Measurements from ENCODE around the gene DNHD1.

Gene DNHD1

DNA sequence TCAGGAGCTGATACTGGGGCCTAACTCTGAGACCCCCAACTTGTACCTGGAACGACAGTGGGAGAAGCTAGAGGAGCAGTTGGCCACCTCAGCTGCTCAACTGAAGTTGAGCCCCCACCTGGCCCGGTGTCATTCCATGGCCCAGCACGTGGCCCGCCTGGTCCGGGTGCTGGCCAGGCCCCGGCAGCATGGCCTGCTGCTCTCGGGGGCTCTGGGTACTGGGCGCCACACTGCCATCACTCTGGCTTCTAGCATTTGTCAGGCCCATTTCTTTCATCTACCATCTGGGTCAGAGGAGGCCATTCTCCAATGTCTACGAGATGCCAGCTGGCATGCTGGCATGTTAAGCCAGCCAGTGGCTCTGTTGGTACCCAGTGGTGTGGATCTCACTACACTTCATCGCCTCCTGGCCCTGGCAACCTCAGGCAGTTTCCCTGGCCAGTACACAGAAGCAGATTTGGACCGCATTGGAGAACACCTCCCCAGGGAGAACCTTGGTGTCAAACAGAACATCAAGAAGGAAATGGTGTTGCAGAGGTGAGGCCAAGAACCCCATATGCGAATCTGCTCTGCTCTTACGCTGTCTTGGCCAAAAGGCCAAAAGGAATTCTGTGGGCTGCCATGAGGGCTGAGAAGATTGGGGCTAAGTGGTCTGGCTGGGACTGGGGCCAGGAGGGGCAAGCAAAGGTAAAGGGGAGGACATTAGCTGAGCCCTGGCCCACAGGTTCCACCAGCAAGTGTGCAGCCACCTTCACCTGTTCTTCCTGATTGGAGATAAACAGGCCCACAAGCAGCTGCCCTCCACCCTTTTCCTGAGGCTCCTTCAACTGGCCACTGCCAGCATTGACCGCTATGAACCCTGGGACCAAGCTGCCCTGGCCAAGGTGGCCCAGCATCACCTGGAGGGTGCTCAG lies 60.9 kb downstream of the DNHD1 start:
- Histone ChIP-seq H3K4me3 (ENCODE audit: insufficient read length, low read depth) (no peak overlapping the region), H3K4me1 (ENCODE audit: insufficient read depth, insufficient read length) (no peaks in the 10 kb centered on the region), H3K36me3 (ENCODE audit: insufficient read depth, insufficient read length, low read length) (peaks cover 3% of the 10 kb centered on the region), H3K9me3 (ENCODE audit: insufficient read depth, low read length) (no peaks in the 10 kb centered on the region), H3K27me3 (ENCODE audit: insufficient read depth, insufficient read length) (no peaks in the 10 kb centered on the region), H3K9ac (ENCODE audit: insufficient read length, low read depth) (no peak overlapping the region)
- no peak for DNase-seq (ENCODE audit: low read depth, low spot score)
- no peak for TF ChIP-seq ZNF274 (IDR thresholded peaks at IDR 0.05; ENCODE audit: low read depth, low read length)
- no peak for TF ChIP-seq SUZ12 (IDR thresholded peaks at IDR 0.05; ENCODE audit: extremely low read depth, insufficient read depth, insufficient read length)
- TF ChIP-seq YY1 (IDR thresholded peaks at IDR 0.05; ENCODE audit: insufficient read depth, insufficient read length), result no peak

DNA sequence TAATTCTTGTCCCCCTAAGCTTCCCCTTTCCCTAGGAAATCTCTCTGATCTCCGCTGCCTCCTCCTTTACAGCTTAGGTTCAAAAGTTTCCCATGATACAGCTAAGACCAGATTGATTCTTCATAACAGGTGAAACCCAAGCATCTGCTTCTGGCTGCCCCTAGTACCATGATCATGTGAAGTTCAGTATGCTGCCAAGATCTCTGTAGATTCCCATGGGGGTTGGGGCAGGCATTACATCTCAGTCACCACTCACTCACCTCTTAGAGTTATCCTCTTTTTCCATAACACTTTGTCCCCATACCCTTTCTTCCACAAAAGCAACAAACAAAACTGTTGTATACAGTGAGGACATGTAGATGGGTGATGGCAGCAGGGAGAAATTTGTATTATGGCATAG lies 62.3 kb downstream of the DNHD1 start:
- DNase-seq (ENCODE audit: low read depth, low spot score), result no peak
- TF ChIP-seq YY1 (IDR thresholded peaks at IDR 0.05; ENCODE audit: insufficient read depth, insufficient read length), result no peak
- H3K27me3 ChIP-seq (ENCODE audit: insufficient read depth, insufficient read length), result no peaks in the 10 kb centered on the region
- no peak overlapping the region for H3K4me3 ChIP-seq (ENCODE audit: insufficient read length, low read depth)
- peaks cover 3% of the 10 kb centered on the region for H3K36me3 ChIP-seq (ENCODE audit: insufficient read depth, insufficient read length, low read length)
- H3K9ac ChIP-seq (ENCODE audit: insufficient read length, low read depth), result no peak overlapping the region
- peaks cover 8% of the 10 kb centered on the region for H3K4me1 ChIP-seq (ENCODE audit: insufficient read depth, insufficient read length)
- H3K9me3 ChIP-seq (ENCODE audit: insufficient read depth, low read length), result no peaks in the 10 kb centered on the region

DNA sequence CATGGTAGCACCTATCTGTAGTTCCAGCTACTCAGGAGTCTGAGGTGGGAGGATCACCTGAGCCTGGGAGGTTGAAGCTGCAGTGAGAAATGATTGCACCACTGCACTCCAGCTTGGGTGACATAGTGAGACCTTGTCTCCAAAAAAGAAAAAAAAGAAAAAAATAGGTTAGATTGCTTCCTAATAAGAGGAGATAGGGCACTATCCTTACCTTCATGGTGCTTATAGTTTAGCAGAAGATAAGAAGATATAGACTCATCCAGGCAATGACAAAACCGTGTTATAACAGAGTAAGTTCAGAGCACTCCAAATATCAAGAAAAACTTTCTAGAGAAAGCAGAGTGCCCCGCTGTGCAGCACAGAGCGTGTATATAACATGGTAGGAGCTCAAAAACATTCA lies 64.2 kb downstream of the DNHD1 start:
- TF ChIP-seq SUZ12 (IDR thresholded peaks at IDR 0.05; ENCODE audit: extremely low read depth, insufficient read depth, insufficient read length) (no peak), ZNF274 (IDR thresholded peaks at IDR 0.05; ENCODE audit: low read depth, low read length) (no peak)
- H3K9ac ChIP-seq (ENCODE audit: insufficient read length, low read depth), result no peak overlapping the region
- H3K9me3 ChIP-seq (ENCODE audit: insufficient read depth, low read length), result no peaks in the 10 kb centered on the region
- no peak for DNase-seq (ENCODE audit: low read depth, low spot score)
- H3K27me3 ChIP-seq (ENCODE audit: insufficient read depth, insufficient read length), result no peaks in the 10 kb centered on the region
- H3K4me1 ChIP-seq (ENCODE audit: insufficient read depth, insufficient read length), result peaks cover 8% of the 10 kb centered on the region
- peaks cover 3% of the 10 kb centered on the region for H3K36me3 ChIP-seq (ENCODE audit: insufficient read depth, insufficient read length, low read length)
- no peak overlapping the region for H3K4me3 ChIP-seq (ENCODE audit: insufficient read length, low read depth)

- H3K9ac ChIP-seq (ENCODE audit: insufficient read length, low read depth), result no peak overlapping the region
- DNase-seq (ENCODE audit: low read depth, low spot score), result no peak
- no peaks in the 10 kb centered on the region for H3K9me3 ChIP-seq (ENCODE audit: insufficient read depth, low read length)
- H3K4me3 ChIP-seq (ENCODE audit: insufficient read length, low read depth), result no peak overlapping the region
- peaks cover 8% of the 10 kb centered on the region for H3K4me1 ChIP-seq (ENCODE audit: insufficient read depth, insufficient read length)
- no peaks in the 10 kb centered on the region for H3K27me3 ChIP-seq (ENCODE audit: insufficient read depth, insufficient read length)
- peaks cover 5% of the 10 kb centered on the region for H3K36me3 ChIP-seq (ENCODE audit: insufficient read depth, insufficient read length, low read length)
- TF ChIP-seq ZNF274 (IDR thresholded peaks at IDR 0.05; ENCODE audit: low read depth, low read length), result no peak
- no peak for TF ChIP-seq SUZ12 (IDR thresholded peaks at IDR 0.05; ENCODE audit: extremely low read depth, insufficient read depth, insufficient read length)
- TF ChIP-seq YY1 (IDR thresholded peaks at IDR 0.05; ENCODE audit: insufficient read depth, insufficient read length), result no peak
Measured at GRCh38 chr11:6563121-6563619, 66.1 kb downstream of the DNHD1 start.

- Histone ChIP-seq H3K9ac (ENCODE audit: insufficient read length, low read depth) (no peak overlapping the region), H3K4me3 (ENCODE audit: insufficient read length, low read depth) (no peak overlapping the region), H3K4me1 (ENCODE audit: insufficient read depth, insufficient read length) (peaks cover 8% of the 10 kb centered on the region), H3K36me3 (ENCODE audit: insufficient read depth, insufficient read length, low read length) (peaks cover 5% of the 10 kb centered on the region), H3K27me3 (ENCODE audit: insufficient read depth, insufficient read length) (no peaks in the 10 kb centered on the region), H3K9me3 (ENCODE audit: insufficient read depth, low read length) (no peaks in the 10 kb centered on the region)
- TF ChIP-seq SUZ12 (IDR thresholded peaks at IDR 0.05; ENCODE audit: extremely low read depth, insufficient read depth, insufficient read length), result no peak
- TF ChIP-seq ZNF274 (IDR thresholded peaks at IDR 0.05; ENCODE audit: low read depth, low read length), result no peak
- no peak for TF ChIP-seq YY1 (IDR thresholded peaks at IDR 0.05; ENCODE audit: insufficient read depth, insufficient read length)
- DNase-seq (ENCODE audit: low read depth, low spot score), result no peak
Measured at GRCh38 chr11:6563667-6564066, 66.6 kb downstream of the DNHD1 start.

GRCh38 chr11:6565325-6565724 lies 68.2 kb downstream of the DNHD1 start:
- Histone ChIP-seq H3K9me3 (ENCODE audit: insufficient read depth, low read length) (no peaks in the 10 kb centered on the region), H3K27me3 (ENCODE audit: insufficient read depth, insufficient read length) (no peaks in the 10 kb centered on the region), H3K4me1 (ENCODE audit: insufficient read depth, insufficient read length) (peaks cover 8% of the 10 kb centered on the region), H3K36me3 (ENCODE audit: insufficient read depth, insufficient read length, low read length) (peaks cover 5% of the 10 kb centered on the region), H3K9ac (ENCODE audit: insufficient read length, low read depth) (no peak overlapping the region), H3K4me3 (ENCODE audit: insufficient read length, low read depth) (no peak overlapping the region)
- DNase-seq (ENCODE audit: low read depth, low spot score), result no peak
- no peak for TF ChIP-seq YY1 (IDR thresholded peaks at IDR 0.05; ENCODE audit: insufficient read depth, insufficient read length)
- no peak for TF ChIP-seq ZNF274 (IDR thresholded peaks at IDR 0.05; ENCODE audit: low read depth, low read length)
- TF ChIP-seq SUZ12 (IDR thresholded peaks at IDR 0.05; ENCODE audit: extremely low read depth, insufficient read depth, insufficient read length), result no peak

- Histone ChIP-seq H3K36me3 (ENCODE audit: insufficient read depth, insufficient read length, low read length) (peaks cover 5% of the 10 kb centered on the region), H3K4me1 (ENCODE audit: insufficient read depth, insufficient read length) (peaks cover 8% of the 10 kb centered on the region), H3K27me3 (ENCODE audit: insufficient read depth, insufficient read length) (no peaks in the 10 kb centered on the region), H3K9ac (ENCODE audit: insufficient read length, low read depth) (no peak overlapping the region), H3K4me3 (ENCODE audit: insufficient read length, low read depth) (no peak overlapping the region), H3K9me3 (ENCODE audit: insufficient read depth, low read length) (no peaks in the 10 kb centered on the region)
- DNase-seq (ENCODE audit: low read depth, low spot score), result no peak
- TF ChIP-seq SUZ12 (IDR thresholded peaks at IDR 0.05; ENCODE audit: extremely low read depth, insufficient read depth, insufficient read length) (no peak), ZNF274 (IDR thresholded peaks at IDR 0.05; ENCODE audit: low read depth, low read length) (no peak)
Measured at GRCh38 chr11:6565988-6566703, 69.1 kb downstream of the DNHD1 start.

Data from NT2/D1 (cell line).